K562 (cell line): ENCODE results near the gene HES5.
"Not testable (repeated sequence)": the region's sequence is repeated elsewhere in the genome, so short reads cannot be mapped to it uniquely, and the experiment has no call there.

Source experiments
- CTCF ChIP-seq, 3 experiments: IDR thresholded peaks in 2 of 3; conservative IDR thresholded peaks in 1 of 3; 2 replicates each; pipeline ENCODE4 v1.5.1; 2011 to 2012; ENCODE audit warnings: low read length in 3 of 3, mild to moderate bottlenecking in 3 of 3, control low read depth in 2 of 3, improper control_type of control experiment in 1 of 3, inconsistent platforms in 1 of 3, low read depth in 1 of 3, mixed read lengths in 1 of 3, moderate library complexity in 1 of 3; ENCODE audit not compliant: insufficient read depth in 2 of 3
- CXXC5 ChIP-seq: fragments of 250-450 bp; sonication (Bioruptor Pico); IDR thresholded peaks from 2 replicates; pipeline ENCODE4 v1.8.0; 2022; ENCODE audit warnings: inconsistent platforms, mild to moderate bottlenecking, moderate library complexity
- IRF2 ChIP-seq: sonication (generic); formaldehyde crosslinking; IDR thresholded peaks from 2 replicates; pipeline ENCODE4 v1.8.1; 2022; ENCODE audit warnings: mild to moderate bottlenecking, missing genetic modification reagents
- SREBF1 ChIP-seq: fragments of 150-350 bp; IDR thresholded peaks from 2 replicates; pipeline ENCODE4 v1.6.1; 2014; ENCODE audit warnings: antibody characterized with exemption, low read depth, low read length, borderline replicate concordance
- TF ChIP-seq, protein P1 (sequence below): sonication (generic); formaldehyde crosslinking; IDR thresholded peaks from 2 replicates; pipeline ENCODE4 v1.9.0; 2022; ENCODE audit warnings: mild to moderate bottlenecking, missing genetic modification reagents

GRCh38 chr1:2553076-2553475 is 23.0 kb upstream of the HES5 start:
- not testable (repeated sequence) for TF ChIP-seq SREBF1; CTCF (IDR thresholded peaks at IDR 0.05 in 2 of 3, conservative IDR thresholded peaks at IDR 0.05 in 1 of 3; ENCODE audit: insufficient read depth in 2 of 3, low read depth in 1 of 3, low read length in 3 of 3); CXXC5 (CRISPR knock-in tag); IRF2 (CRISPR knock-in tag)
- TF ChIP-seq, protein P1, sequence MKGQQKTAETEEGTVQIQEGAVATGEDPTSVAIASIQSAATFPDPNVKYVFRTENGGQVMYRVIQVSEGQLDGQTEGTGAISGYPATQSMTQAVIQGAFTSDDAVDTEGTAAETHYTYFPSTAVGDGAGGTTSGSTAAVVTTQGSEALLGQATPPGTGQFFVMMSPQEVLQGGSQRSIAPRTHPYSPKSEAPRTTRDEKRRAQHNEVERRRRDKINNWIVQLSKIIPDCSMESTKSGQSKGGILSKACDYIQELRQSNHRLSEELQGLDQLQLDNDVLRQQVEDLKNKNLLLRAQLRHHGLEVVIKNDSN (CRISPR knock-in tag): not testable (repeated sequence)
